ENCODE data around the gene NANOS3.

Gene NANOS3

DNA sequence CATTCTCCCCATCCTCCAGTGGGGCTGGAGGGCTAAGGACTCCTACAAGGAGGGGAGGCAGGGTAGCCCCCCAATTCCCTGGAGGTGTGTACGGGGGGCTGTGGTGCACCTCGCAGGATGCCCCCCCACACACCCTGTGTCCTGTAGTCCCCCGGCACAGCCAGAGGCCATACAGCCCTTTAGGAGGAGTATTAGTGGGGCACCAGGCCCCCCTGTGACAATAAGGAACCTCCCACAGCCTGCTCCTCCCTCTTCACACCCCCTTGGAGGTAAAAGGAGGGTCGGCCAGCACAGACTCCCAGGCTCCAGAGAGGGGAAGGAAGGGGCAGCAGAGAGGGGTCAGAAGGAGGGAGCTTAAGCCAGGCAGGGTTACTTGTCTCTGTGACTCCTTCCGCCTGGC lies at the start of gene NANOS3:
TSS of gene NANOS3 (plus strand) at position 301 of the 400 bp plus-strand sequence. CDS start 115 bp downstream, outside the sequence.
- DNase-seq (ENCODE audit: low read depth): no peak

DNA sequence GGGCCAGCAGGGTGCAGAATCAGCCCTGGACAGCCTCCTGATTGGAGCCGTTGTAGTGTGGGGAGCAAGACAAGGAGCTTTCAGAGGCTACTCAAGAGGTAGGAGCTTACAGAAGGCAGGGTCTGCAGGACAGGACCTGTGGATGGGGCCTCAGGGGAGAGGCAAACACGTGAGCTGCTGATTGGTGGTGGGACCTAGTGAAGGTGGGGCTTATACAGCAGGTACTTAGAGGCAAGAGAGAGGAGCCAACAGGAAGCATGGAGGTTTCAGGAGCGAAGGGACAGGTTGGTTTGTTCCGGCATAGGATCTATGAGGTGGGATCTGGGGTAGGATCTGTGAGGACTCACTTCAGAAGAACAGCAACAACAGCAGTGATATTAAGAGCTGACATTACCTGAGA lies 49.3 kb upstream of the NANOS3 start:
- no peak for DNase-seq (ENCODE audit: low read depth)

DNA sequence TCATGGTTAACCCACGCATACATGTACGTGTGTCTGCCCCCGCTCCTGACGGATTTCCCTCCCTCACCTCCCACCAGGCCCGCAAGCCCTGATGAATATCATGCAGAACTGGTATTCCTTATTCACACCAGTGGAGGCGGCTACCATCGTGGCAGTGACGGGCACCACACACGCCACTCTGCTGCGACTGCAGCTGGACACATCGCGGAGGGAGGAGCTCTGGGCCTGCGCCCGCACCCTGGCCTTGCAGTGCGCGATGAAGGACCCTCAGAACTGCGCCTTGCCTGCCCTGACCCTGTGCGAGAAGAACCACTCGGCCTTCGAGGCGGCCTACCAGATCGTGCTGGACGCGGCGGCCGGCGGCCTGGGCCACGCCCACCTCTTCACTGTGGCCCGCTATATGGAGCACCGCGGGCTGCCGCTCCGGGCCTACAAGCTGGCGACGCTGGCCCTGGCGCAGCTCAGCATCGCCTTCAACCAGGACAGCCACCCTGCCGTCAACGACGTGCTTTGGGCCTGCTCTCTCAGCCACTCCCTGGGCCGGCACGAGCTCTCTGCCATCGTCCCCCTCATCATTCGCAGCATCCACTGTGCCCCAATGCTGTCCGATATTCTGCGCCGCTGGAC lies 46.7 kb upstream of the NANOS3 start:
- DNase-seq (ENCODE audit: low read depth): no peak

DNA sequence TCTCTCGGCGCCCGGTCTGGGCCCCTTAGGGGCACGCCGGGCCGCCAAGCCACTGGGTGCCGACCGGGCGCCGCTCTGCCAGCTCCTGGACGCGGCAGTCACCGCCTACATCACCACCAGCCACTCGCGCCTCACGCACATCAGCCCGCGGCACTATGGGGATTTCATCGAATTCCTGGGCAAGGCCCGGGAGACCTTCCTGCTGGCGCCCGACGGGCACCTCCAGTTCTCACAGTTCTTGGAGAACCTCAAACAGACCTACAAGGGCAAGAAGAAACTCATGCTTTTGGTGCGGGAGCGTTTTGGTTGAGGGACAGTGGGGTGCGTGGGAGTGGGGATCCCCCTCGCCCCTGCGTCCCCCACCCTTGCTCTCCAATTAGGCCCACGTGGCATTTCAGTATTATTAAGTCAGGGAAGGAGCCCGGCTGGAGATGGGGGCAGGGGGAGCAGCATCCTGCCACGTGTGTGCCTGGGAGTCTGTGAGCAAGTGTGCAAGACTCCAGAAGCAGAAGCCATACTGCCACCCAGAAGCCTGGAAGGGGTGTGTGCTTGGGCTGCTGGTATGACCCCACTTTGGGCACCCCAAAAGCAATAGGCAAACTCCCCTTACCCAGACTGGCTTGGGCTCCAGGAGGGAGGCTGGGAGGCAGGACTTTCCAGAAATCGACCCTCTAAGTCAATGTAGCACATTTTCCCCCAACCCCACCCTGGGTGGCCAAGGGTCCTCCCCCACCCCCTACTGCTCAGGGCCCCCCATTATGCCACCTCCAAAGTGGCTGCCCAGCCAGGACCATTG lies 46.0 kb upstream of the NANOS3 start:
- DNase-seq (ENCODE audit: low read depth): no peak

DNA sequence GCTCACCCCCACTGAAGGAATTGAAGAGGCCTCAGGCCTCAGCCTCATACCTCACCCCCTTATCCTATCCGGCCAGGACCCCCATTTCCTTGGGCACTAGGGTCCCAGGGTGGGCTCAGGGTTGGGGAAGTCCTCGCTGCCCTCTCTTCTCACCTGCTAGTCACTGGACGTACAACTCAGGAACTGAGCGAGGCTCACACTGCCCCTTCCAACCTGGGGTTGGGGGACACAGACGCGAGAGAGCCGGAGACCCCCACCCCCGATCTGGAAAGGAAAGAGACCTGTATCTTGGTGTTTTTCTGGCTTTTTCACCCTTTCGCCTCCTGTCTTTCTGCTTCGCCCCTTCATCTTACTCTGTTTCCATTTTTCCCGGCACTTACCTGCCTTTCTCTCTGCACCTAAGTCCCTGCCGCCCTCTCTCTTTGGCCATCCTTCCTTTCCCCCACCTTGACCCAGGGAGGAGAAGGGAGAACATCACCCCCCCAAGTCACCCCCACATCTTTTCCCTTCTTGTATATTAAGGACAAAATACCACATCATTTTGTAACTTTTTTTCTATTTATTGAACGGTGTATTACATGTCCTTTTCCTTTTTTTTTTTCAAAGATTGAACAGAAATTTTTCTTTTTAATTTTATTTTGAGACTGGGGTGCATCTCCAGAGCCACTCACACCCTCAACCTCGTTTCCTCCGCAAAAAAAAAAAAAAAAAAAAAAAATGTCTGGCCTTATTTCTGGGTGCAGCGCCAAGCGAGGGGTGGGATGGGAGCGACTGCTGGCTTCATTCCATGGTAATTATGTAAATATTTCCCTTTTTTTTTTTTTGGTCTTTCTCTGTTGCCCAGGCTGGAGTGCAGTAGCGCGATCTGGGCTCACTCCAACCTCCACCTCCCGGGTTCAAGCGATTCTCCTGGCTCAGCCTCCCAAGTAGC lies 45.1 kb upstream of the NANOS3 start:
- no peak for DNase-seq (ENCODE audit: low read depth)

DNA sequence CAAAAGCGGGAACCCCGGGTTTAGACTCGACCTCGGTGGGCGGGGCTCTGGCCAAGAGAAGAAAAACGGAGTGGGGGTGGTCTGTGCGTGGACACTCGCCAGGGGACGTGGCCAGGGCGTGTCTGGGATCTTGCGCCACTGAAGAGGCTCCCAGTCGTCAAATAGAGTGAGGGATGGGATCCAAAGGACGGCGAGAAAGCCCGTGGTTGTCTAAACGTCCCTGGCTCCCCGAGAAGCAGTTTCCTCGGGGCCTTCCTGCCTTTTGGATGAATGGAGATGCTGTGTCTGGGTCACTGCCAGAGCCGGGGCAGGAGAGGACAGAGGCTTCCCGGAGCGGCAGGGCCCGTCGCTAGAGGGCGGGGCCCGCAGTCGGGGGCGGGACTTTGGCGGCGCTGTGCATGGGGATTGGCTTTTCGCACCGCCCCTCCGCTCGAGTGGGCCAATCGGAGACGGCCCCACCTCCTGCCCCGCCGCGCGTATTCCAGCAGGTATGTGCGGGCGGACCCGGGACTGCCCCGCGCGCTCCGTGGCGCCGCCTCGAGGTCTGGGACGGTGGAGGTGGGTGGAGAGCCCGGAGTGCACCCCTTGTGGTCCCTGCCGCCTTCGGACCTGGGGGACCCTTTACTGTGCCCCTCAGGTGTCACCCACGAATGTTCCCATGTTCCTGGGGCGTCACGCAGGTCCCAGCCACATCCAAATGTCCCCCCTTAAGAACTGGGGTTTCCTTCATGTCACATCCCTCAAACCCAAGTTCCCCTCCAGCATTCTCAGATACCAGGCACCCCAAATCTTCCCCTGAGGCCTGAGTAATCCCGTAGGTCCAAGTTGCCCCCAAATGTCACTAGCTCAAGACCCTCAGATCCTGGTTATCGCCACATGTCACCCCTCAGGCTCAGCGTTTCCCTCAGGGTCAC lies 43.3 kb upstream of the NANOS3 start:
- DNase-seq (ENCODE audit: low read depth): peak; percentile 85

DNA sequence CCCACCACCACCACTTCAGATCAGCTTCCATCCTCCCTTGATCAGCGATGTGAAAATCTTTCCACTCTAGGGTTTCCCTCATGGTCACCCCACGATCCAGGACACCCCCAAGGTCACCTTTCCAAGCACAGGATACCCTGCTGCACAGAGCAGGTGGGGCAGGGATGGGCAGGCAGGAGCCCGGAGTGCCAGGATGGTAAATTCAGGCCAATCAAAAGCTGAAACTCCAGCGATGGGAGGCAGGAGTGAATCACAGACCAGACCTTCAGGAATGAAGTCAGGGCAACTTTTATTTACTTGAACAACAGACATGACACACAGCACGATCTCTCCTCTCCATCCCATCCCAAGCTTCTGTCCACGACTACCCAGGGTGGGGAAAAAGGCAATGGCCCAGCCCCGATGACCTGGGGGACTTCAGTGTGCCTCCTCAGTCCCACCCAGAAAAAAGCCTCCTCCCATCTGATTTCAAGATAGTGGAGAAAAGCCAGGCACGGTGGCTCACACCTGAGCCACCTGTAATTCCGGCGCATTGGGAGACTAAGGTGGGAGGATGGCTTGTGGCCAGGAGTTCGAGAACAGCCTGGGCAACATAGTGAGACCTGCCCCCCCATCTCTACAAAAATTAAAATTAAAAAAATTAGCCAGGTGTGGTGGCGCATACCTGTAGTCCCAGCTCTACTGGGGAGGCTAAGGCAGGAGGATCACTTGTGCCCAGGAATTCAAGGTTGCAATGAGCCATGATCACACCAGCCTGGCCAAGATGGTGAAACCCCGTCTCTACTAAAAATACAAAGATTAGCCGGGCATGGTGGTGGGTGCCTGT lies 42.5 kb upstream of the NANOS3 start:
- no peak for DNase-seq (ENCODE audit: low read depth)

DNA sequence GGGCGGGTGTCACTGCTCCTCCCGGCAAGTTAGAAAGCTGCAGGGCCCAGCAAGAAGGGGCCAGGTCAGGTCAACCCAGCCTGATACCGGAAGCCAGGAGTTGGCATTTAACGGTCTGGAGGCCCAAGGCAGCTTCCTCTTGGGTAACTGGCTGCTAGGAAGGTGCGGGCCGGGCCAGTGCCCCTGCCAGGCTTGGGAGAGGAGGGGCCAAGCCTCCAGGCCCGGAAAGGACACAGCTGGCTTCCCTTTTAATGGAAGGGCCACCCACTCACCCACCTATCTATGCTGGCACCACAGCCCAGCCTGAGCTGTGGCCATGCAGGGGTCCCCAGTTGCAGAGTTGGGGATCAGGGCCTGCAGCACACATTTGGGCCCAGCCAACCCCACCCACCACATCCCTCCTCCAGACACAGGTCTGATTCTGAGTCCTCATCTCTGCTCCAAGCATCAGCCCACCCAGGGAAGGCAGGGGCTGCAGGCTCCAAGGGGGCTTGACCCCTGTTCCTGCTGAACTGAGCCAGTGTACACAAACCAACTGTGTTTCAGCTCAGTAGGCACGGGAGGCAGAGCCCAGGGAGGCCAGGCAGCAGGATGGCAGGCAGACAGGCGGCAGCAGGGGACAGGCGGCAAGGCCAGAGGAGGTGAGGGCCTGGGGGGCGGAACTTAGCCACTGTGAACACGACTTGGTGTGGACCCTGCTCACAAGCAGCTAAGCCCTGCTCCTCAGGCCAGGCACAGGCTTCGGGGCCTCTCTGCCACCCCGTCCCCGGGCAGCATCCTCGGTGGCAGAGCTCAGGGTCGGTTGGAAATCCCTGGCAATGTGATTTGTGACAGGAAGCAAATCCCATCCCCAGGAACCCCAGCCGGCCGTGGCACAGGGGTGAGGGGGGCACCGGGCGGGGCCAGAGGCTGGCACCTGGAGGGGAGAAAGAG lies 40.9 kb upstream of the NANOS3 start:
- DNase-seq (ENCODE audit: low read depth): no peak

DNA sequence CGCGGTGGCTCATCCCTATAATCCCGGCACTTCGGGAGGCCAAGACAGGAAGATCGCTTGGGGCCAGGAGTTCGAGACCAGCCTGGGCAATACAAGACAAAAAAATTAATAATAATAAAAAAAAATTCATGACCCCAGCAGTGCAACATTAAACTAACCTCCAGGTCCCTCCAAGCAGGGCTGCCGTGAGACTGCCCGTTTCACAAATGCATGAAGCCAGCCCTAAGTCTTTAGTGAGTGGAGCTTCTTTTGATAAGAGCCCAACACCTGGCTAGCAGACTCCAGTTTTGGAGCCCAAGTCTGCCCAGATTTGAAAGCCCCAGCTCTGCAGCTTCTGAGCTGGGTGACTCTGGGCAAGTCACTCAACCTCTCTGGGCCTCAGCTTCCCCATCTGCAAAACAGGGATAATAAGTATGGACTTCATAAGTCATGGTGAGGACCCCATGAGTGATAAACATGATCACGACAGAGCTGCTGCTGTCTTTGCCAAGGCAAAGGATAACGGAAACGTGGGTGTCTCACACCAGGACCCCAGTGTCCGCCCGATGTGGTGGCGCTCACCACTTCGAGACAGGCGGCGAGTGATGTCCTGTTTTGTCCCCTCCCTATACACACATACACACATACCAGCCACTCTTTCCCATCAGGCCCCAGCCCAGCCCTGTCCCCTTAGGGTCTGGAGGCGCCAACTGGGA lies 38.4 kb upstream of the NANOS3 start:
- DNase-seq (ENCODE audit: low read depth): no peak

DNA sequence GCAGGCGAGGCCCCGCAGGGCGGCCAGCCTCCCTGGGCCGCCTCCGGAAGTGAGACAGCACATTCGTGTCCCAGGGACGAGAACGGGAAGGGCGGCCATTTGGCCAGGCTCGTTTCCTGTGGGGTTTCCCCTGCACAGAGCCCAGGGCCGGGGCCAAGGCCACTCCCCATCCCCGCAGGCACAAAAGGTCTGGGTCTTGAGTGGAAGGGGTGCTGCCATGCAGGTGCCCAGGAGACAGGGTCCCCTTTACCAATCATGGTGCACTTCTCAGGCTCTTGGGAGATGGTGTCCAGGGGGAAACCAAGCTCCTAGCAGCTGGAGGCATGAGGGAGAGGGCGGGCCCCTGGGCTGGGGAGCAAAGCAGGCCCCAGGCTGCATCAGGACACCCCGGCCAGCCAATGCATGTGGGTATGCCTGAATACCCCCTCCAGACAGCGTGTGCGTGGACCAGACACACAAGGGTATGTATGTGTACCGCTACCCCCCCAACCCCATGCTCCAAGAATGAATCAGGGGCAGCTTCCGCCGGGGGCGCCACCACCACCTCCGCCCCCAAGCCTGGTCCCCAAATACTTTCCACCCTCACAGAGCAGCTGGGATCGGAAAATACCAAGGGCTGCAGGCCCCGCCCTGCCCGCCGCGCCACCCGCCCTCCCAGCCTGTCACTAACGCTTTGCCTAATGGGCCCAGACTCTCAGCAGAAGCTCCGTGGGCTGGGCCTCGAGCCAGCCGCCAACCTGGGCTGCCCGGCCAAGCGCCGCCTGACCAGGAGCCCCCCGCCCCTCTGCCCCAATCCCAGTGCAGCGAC lies 37.6 kb upstream of the NANOS3 start:
- peak; percentile 78 for DNase-seq (ENCODE audit: low read depth)

DNA sequence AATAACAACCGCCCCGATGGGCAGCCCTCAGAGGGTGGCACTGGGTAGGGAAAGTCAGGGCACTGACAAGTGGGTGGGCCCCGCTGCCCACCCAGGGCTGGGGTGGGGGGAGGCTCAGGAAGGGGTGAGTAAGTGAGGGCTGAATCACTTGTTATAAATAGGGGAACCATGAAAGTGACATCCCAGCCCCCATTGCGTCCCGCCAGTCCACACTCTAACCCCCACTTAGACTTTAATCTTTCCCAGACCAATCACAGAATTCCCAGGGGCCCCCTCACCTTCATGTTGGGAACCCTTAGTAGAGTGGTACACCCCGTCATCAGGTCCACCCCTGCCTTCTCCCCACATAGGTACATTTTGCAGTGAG lies 37.0 kb upstream of the NANOS3 start:
- no peak for DNase-seq (ENCODE audit: low read depth)

DNA sequence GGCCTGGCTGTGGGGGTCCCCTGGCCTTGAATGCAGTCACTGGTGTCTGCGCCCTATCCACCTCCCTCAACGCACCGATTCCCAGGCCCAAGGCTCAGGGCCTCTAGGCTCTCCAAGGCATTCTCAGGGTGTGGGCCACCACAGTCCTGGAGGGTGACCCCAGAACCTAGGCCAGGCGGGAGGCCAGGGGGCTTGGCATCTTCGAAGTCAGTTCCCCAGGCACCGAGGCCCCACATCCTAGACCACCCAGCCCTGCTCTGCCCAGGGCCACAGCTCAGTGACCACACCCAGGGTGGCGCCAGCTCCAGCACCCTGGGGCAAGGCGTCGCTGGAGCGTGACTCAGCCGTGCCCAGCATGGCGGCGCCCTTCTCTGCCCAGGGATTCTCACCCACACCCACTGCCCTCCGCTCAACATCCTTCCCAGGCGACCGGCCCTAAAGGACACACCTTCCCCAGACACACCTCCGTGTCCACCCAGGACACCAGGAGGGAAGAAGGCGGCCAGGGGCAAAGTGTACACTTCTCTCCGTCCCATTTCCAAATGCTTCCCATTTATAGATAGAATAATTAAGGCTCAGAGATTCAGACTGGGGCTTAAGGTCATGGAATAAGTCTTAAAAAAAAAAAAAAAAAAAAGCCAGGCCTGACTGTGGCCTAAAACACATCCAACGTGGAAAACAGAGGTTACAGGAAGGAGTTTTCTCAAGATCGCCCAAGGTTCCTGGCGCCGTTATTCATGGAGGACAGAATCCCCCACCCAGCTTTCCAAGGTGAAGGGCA lies 36.4 kb upstream of the NANOS3 start:
- DNase-seq (ENCODE audit: low read depth): no peak

DNA sequence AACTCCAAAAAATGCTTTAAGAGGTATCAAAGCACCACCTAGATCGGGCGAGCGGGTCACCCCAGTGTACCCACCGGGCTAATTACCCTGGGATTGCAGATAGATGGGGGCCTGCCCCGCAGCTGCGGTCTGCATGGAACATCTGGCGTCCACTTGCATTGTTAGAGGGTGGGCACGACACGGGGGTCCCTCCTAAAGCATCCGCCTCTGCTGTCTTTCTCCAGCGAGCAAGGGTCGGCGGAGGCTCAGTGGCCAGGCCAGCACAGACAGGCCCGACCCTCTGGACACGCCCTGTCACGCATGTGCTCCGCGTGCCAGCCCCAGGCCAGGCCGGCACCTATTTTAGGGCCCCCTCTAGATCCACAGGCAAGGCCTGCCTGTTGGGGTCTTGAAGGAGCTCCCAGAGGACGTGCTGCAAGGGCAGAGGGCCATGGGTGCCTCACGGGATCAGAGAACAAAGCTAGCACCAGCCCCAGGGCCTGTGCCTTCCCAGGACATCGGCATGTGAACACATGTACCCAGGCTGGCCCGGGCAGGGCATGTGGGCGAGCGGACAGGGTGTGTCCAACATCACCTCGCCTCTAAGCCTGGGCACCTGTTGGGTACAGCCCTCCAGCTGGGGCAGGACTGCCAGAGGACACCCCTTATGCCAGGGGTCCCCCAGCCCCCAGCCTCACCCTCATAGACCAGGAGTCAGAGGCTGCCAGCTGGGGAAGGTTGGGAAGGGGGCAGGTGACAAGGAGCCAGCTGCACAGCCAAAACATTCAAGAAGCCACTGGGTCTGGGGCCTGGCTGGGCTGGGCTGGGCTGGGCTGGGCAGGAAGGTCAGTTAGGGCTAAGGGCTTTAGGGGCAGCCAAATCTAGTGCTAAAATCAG lies 35.6 kb upstream of the NANOS3 start:
- DNase-seq (ENCODE audit: low read depth): no peak

DNA sequence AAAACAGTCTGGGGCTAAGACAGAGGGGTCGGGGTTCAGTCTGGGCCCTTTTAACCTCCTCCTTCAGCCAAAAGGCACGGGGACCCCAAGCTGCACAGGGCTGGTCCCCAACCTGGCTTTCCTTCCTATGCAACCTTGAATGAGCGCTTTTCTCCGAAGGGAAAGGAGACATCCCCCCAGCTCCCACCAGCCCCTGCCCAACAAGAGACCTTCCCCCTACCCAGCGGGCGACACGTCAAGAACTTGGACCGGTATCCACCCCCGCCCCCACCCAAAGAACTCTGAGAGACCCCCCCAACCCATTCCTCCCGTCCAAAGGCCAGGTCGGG lies 35.0 kb upstream of the NANOS3 start:
- no peak for DNase-seq (ENCODE audit: low read depth)

DNA sequence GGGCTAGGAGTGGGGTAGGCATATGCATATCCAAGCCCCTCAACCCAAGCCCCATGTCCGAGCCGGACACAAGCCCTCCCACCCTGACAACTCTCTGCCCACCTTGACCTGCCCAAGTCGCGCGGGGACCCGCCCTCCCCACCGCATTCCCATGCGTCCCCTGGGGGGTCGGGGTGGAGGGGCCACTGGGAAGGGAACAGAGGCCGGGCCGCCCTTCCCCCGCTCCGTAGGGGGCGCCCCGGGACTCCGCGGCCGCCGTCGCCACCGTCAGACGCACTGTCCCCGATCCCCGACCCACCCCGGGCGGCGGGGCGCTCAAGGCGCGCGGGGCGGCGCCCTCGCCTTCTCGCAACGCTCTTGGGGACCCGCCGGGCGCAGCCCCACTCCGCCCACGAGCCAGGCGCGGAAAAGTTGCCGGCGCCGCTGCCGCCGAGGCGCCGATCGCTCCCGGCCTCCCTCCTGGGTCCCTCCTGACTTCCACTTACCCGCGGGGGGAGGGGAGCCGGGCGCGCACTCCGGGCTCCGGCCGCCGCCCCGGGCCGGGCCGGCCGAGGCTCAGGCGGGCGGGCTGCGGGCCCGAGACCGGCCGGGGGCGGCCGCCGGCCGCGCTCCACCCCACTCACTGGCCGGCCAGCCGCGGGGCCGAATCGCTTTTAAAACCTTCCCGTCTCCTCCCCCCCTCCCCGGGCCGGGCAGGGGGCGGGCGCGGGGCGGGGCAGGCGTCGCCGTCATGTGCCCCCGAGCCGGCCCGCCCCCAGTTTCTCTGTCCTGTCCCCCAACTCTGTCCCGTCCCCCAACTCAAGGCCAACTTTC lies 34.4 kb upstream of the NANOS3 start:
- peak; percentile 59 for DNase-seq (ENCODE audit: low read depth)

All from stimulated activated CD8-positive, alpha-beta memory T cell treated with anti-CD3 and anti-CD28 coated beads, Interleukin-12 subunit alpha, Interleukin-12 subunit beta, amount 100 ng/mL, for 1 hour (primary cell).